Stomach (tissue), 9 donors: Measurements from ENCODE around the gene WNT9A. TPM values are rescaled to one million over a fixed set of nuclear protein-coding genes. Genes with fewer than 3 reads are reported as not detected.

Source experiments
- DNase-seq, 2 donors: peaks; one replicate each; pipeline versions ENCODE4 v3.0.0 to v3.0.0-alpha.2; 2013 to 2019
- H3K27ac ChIP-seq, 5 donors: fragments of 200-600 bp in 4 of 5; sonication (generic) in 4 of 5; one replicate each; pipeline ENCODE4 v1.5.1; 2013 to 2019; ENCODE audit warnings: mild to moderate bottlenecking in 1 of 5, moderate library complexity in 1 of 5
- H3K27me3 ChIP-seq, 3 donors: fragments of 200-600 bp; sonication (generic); one replicate each; pipeline ENCODE4 v1.5.1; 2017 to 2019; ENCODE audit warnings: mixed run types in 1 of 3
- H3K36me3 ChIP-seq, 4 donors: fragments of 200-600 bp; sonication (generic); 1 replicate in 3 of 4; 2 replicates in 1 of 4; pipeline ENCODE4 v1.5.1; 2016 to 2019
- H3K4me1 ChIP-seq, 4 donors: fragments of 200-600 bp; sonication (generic); one replicate each; pipeline ENCODE4 v1.5.1; 2016 to 2019
- H3K4me3 ChIP-seq, 4 donors: fragments of 200-600 bp; sonication (generic) in 3 of 4; one replicate each; pipeline ENCODE4 v1.5.1; 2016 to 2019; ENCODE audit warnings: mild to moderate bottlenecking in 1 of 4
- H3K9me3 ChIP-seq, 4 donors: fragments of 200-600 bp; sonication (generic); one replicate each; pipeline ENCODE4 v1.5.1; 2016 to 2019
- CTCF ChIP-seq, 7 experiments: fragments of 450-650 bp in 4 of 7; fragments of 200-600 bp in 3 of 7; sonication (generic) in 3 of 7; IDR thresholded peaks; one replicate each; pipeline ENCODE4 v1.5.1; 2016 to 2019; ENCODE audit warnings: antibody characterized with exemption in 7 of 7, control low read depth in 2 of 7, mild to moderate bottlenecking in 1 of 7
- EP300 ChIP-seq: sonication (generic); formaldehyde crosslinking; IDR thresholded peaks from one replicate; pipeline ENCODE4 v1.6.1; 2017; ENCODE audit warnings: antibody characterized with exemption
- POLR2A ChIP-seq, 4 donors: fragments of 450-650 bp; IDR thresholded peaks; one replicate each; pipeline ENCODE4 v1.6.1; 2016; ENCODE audit warnings: antibody characterized with exemption in 4 of 4, control low read depth in 2 of 4, mild to moderate bottlenecking in 1 of 4, moderate library complexity in 1 of 4
- POLR2AphosphoS5 ChIP-seq, 3 donors: sonication (generic); formaldehyde crosslinking; IDR thresholded peaks; one replicate each; pipeline ENCODE4 v1.6.1; 2016; ENCODE audit warnings: antibody characterized with exemption in 3 of 3
- WGBS, 5 donors: extraction: QIAGEN DNeasy Blood & Tissue Kit in 3 of 5; methylation state at CpG; one replicate each; pipeline versions ENCODE4 v1.1.5 to v1.1.7; 2013 to 2018; 5-methylcytosine and 5-hydroxymethylcytosine counted together
- intact Hi-C: fragments of 100-400 bp; cut with DNase I; formaldehyde crosslinking; loops from one replicate; pipeline ENCODE4 v1.15.1; 2023; ENCODE audit warnings: low total_unique reads
- polyA plus RNA-seq, 3 donors: library from polyadenylated mRNA; stranded (reverse); fragments of 200-250 nt; gene quantifications; one replicate each; pipeline ENCODE4 v1.2.3, GENCODE V29; 2013
- total RNA-seq, 5 donors: library from RNA; depleted of rRNA; stranded (reverse); fragments of >200 nt; gene quantifications; one replicate each; pipeline versions ENCODE4 v1.1.0 to v1.2.3, GENCODE V29; 2014 to 2016
- donor health status: healthy with polysubstance abuse.
- donor health status: Bipolar disorder and iron deficiency.
- donor health status: healthy.

Gene WNT9A
- total and polyA plus RNA-seq, 8 donors, result 1.1 to 22.2 (median 3.0) TPM

- H3K4me1 ChIP-seq, result no peaks in the 10 kb centered on the region
- H3K27me3 ChIP-seq, result no peaks in the 10 kb centered on the region
- H3K27ac ChIP-seq, result no peak overlapping the region
- H3K4me3 ChIP-seq, result no peak overlapping the region
- TF ChIP-seq POLR2A (IDR thresholded peaks at IDR 0.05), result no peak
- no peak for TF ChIP-seq CTCF (IDR thresholded peaks at IDR 0.05)
- no peak for TF ChIP-seq POLR2AphosphoS5 (IDR thresholded peaks at IDR 0.05)
- TF ChIP-seq EP300, result no peak
- peaks cover 0 to 27% (median 12%) of the 10 kb centered on the region in 4 donors for H3K36me3 ChIP-seq
- 66 to 85% (median 71%) methylated on average over 11 to 18 of the region's 18 CpGs for WGBS, 5 donors
- no peak for DNase-seq
- H3K9me3 ChIP-seq, result no peaks in the 10 kb centered on the region
- intact Hi-C loops, result no loop called here
Observed at GRCh38 chr1:227922501-227923352, 25.0 kb downstream of the WNT9A start.

GRCh38 chr1:227921461-227922185 is 26.1 kb downstream of the WNT9A start:
- H3K36me3 ChIP-seq, result peaks cover 0 to 27% (median 12%) of the 10 kb centered on the region in 4 donors
- no peak for DNase-seq
- no peaks in the 10 kb centered on the region for H3K27me3 ChIP-seq
- H3K4me3 ChIP-seq, result no peak overlapping the region
- no peaks in the 10 kb centered on the region for H3K4me1 ChIP-seq
- WGBS, 5 donors, result 94 to 99% (median 94%) methylated on average over 11 to 35 of the region's 35 CpGs
- intact Hi-C loops, result no loop called here
- TF ChIP-seq CTCF (IDR thresholded peaks at IDR 0.05) (no peak), EP300 (no peak), POLR2AphosphoS5 (IDR thresholded peaks at IDR 0.05) (no peak), POLR2A (IDR thresholded peaks at IDR 0.05) (no peak)
- H3K27ac ChIP-seq, result no peak overlapping the region
- no peaks in the 10 kb centered on the region for H3K9me3 ChIP-seq

GRCh38 chr1:227920896-227921295 is 26.8 kb downstream of the WNT9A start:
- 87 to 94% (median 91%) methylated on average over 4 to 8 of the region's 8 CpGs for WGBS, 5 donors
- no peak overlapping the region for H3K27ac ChIP-seq
- H3K36me3 ChIP-seq, result peaks cover 0 to 27% (median 12%) of the 10 kb centered on the region in 4 donors
- H3K4me3 ChIP-seq, result no peak overlapping the region
- TF ChIP-seq EP300, result no peak
- no peak for TF ChIP-seq POLR2A (IDR thresholded peaks at IDR 0.05)
- no peak for TF ChIP-seq CTCF (IDR thresholded peaks at IDR 0.05)
- TF ChIP-seq POLR2AphosphoS5 (IDR thresholded peaks at IDR 0.05), result no peak
- H3K9me3 ChIP-seq, result no peaks in the 10 kb centered on the region
- intact Hi-C loops, result no loop called here
- no peak for DNase-seq
- no peaks in the 10 kb centered on the region for H3K4me1 ChIP-seq
- H3K27me3 ChIP-seq, result no peaks in the 10 kb centered on the region

GRCh38 chr1:227920426-227920825 is 27.3 kb downstream of the WNT9A start:
- TF ChIP-seq EP300, result no peak
- no peak for TF ChIP-seq CTCF (IDR thresholded peaks at IDR 0.05)
- TF ChIP-seq POLR2AphosphoS5 (IDR thresholded peaks at IDR 0.05), result no peak
- TF ChIP-seq POLR2A (IDR thresholded peaks at IDR 0.05), result no peak
- Histone ChIP-seq H3K27me3 (no peaks in the 10 kb centered on the region), H3K27ac (no peak overlapping the region), H3K4me3 (no peak overlapping the region), H3K36me3 (peaks cover 0 to 27% (median 12%) of the 10 kb centered on the region in 4 donors), H3K4me1 (no peaks in the 10 kb centered on the region), H3K9me3 (no peaks in the 10 kb centered on the region)
- DNase-seq, result no peak
- 87 to 94% (median 91%) methylated on average over 11 of the region's 11 CpGs for WGBS, 5 donors
- intact Hi-C loops, result no loop called here
